ENCODE results near the gene SPINDOC. TPM values are rescaled to one million over a fixed set of nuclear protein-coding genes. Genes with fewer than 3 reads are reported as not detected.
A peak's percentile ranks its signal among the peaks of the same experiment; 100 is the strongest.

The SPINDOC gene
- total RNA-seq, 2 experiments from 2014 or later, result 4.0 to 4.8 TPM

- peaks cover 47% of the 10 kb centered on the region for H3K4me1 ChIP-seq (ENCODE audit: insufficient read depth, low read length)
- H3K9me3 Mint-ChIP-seq, result no peaks in the 10 kb centered on the region
- H3K36me3 Mint-ChIP-seq (ENCODE audit: low read depth), result peaks cover 26% of the 10 kb centered on the region
- H3K4me1 Mint-ChIP-seq (ENCODE audit: low read depth), result peaks cover 42% of the 10 kb centered on the region
- no peaks in the 10 kb centered on the region for H3K27me3 Mint-ChIP-seq
- ChIA-PET POLR2A (interaction anchor here (0.9 to 3.1 kb wide), 7 partner anchors 45 to 941 kb away, joined by 3 to 36 read pairs (median 4); partner anchors contain the start of genes NAA40 and SF1), CTCF (interaction anchor here (1.0 to 5.5 kb wide), 15 partner anchors 9 to 164 kb away, joined by 3 to 43 read pairs (median 5); partner anchors contain the start of genes COX8A and RCOR2)
- intact Hi-C loops (cut with DNase I, micrococcal nuclease), result loop anchor here (1.0 to 10.0 kb wide), 8 partner anchors 69 to 465 kb away; partner anchors contain the start of genes CATSPERZ (in 1 of the 2), COX8A (in 1 of the 2), OTUB1 (in 1 of the 2) and ZFTA (in 1 of the 2)
- H3K27ac Mint-ChIP-seq, result peak overlapping the region; percentile 84
- no peaks in the 10 kb centered on the region for H3K27me3 ChIP-seq (ENCODE audit: control insufficient read depth in 1 of 2, insufficient read depth in 2 of 2, low read length in 2 of 2)
- peak; percentile 81 for TF ChIP-seq CTCF (IDR thresholded peaks at IDR 0.05)
- no peak overlapping the region for H3K27ac ChIP-seq (ENCODE audit: low read depth in 1 of 2, low read length in 2 of 2)
- no peaks in the 10 kb centered on the region for H3K9me3 ChIP-seq (ENCODE audit: control insufficient read depth in 1 of 2, insufficient read depth in 1 of 2, low read length in 2 of 2)
- H3K4me3 Mint-ChIP-seq, result peak overlapping the region; percentile 73
- ATAC-seq (ENCODE audit: poor library complexity) (no peak), DNase-seq (peak; percentile 62 to 88 (median 70))
- H3K4me3 ChIP-seq (ENCODE audit: low read length), result no peak overlapping the region
- peaks cover 7% of the 10 kb centered on the region for H3K36me3 ChIP-seq (ENCODE audit: insufficient read depth, low read length)
These were observed 23.9 kb downstream of the SPINDOC start for GRCh38 chr11:63837027-63837688.

- Histone ChIP-seq H3K4me3 (ENCODE audit: low read length) (peak overlapping the region; percentile 28), H3K36me3 (ENCODE audit: insufficient read depth, low read length) (peaks cover 12% of the 10 kb centered on the region), H3K27me3 (ENCODE audit: control insufficient read depth in 1 of 2, insufficient read depth in 2 of 2, low read length in 2 of 2) (no peaks in the 10 kb centered on the region), H3K27ac (ENCODE audit: low read depth in 1 of 2, low read length in 2 of 2) (peak overlapping the region; percentile 42 to 73), H3K4me1 (ENCODE audit: insufficient read depth, low read length) (peaks cover 49% of the 10 kb centered on the region), H3K9me3 (ENCODE audit: control insufficient read depth in 1 of 2, insufficient read depth in 1 of 2, low read length in 2 of 2) (no peaks in the 10 kb centered on the region)
- DNase-seq (peak in 2 of 14 experiments; percentile 49 to 54), ATAC-seq (ENCODE audit: poor library complexity) (no peak)
- Mint-ChIP-seq H3K9me3 (no peaks in the 10 kb centered on the region), H3K27ac (peak overlapping the region; percentile 84), H3K4me3 (peak overlapping the region; percentile 94), H3K4me1 (ENCODE audit: low read depth) (peaks cover 47% of the 10 kb centered on the region), H3K36me3 (ENCODE audit: low read depth) (peaks cover 28% of the 10 kb centered on the region), H3K27me3 (no peaks in the 10 kb centered on the region)
- no peak for TF ChIP-seq CTCF (IDR thresholded peaks at IDR 0.05)
- POLR2A ChIA-PET, result interaction anchor here (1.0 to 3.1 kb wide), 13 partner anchors 31 to 941 kb away, joined by 3 to 36 read pairs (median 5); partner anchors contain the start of genes FKBP2, NAA40 and SF1
- intact Hi-C loops (cut with DNase I, micrococcal nuclease), result loop anchor here (1.0 to 10.0 kb wide), 9 partner anchors 69 to 465 kb away; partner anchors contain the start of genes CATSPERZ (in 1 of the 2), COX8A (in 1 of the 2), NAA40 (in 1 of the 2) and OTUB1 (in 1 of the 2)
- CTCF ChIA-PET, result interaction anchor here (1.1 to 5.5 kb wide), 11 partner anchors 8 to 163 kb away, joined by 3 to 43 read pairs (median 7); partner anchors contain the start of gene COX8A
These were observed 24.5 kb downstream of the SPINDOC start for GRCh38 chr11:63837739-63838138.

DNA sequence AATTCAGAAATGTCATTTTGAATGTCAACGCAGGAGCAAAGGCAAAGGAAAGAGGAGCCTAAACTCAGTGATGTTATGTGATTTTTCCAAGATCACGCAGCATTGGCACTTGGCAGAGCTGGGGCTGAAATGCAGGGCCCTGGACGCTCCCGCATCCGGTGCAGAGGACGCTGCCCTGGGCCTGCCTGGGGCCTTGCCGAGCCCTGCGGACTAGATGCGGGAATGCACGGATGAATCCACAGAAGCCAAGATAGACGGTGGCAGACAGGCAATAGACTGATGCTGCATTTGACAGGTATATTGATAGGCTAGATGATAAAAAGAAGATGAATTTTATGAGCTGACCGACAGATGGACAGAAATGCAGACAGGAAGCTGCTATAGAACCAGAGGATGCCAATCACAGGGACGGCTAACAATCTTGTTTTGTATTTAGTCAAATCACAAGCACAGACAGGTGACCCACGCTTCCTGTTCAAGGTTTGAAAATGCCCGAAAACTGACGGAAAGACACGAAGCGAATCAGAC lies 25.0 kb downstream of the SPINDOC start:
- Mint-ChIP-seq H3K9me3 (no peaks in the 10 kb centered on the region), H3K36me3 (ENCODE audit: low read depth) (peaks cover 33% of the 10 kb centered on the region)
- TF ChIP-seq CTCF (IDR thresholded peaks at IDR 0.05), result no peak

More for the DNA sequence above, 25.0 kb downstream of the SPINDOC start:
- H3K27ac ChIP-seq (ENCODE audit: low read depth in 1 of 2, low read length in 2 of 2), result peak overlapping the region; percentile 42 to 73
- peak overlapping the region; percentile 28 for H3K4me3 ChIP-seq (ENCODE audit: low read length)
- Mint-ChIP-seq H3K4me1 (ENCODE audit: low read depth) (peaks cover 52% of the 10 kb centered on the region), H3K27me3 (no peaks in the 10 kb centered on the region), H3K4me3 (peak overlapping the region; percentile 94), H3K27ac (peak overlapping the region; percentile 84)
- H3K27me3 ChIP-seq (ENCODE audit: control insufficient read depth in 1 of 2, insufficient read depth in 2 of 2, low read length in 2 of 2), result no peaks in the 10 kb centered on the region
- peaks cover 53% of the 10 kb centered on the region for H3K4me1 ChIP-seq (ENCODE audit: insufficient read depth, low read length)
- DNase-seq (no peak), ATAC-seq (ENCODE audit: poor library complexity) (no peak)
- ChIA-PET POLR2A (interaction anchor here (0.5 to 3.1 kb wide), 39 partner anchors 10 to 1247 kb away, joined by 3 to 36 read pairs (median 5); partner anchors contain the start of genes FKBP2, NAA40, OTUB1 and PRDX5), CTCF (interaction anchor here (1.1 to 5.5 kb wide), 11 partner anchors 8 to 163 kb away, joined by 3 to 43 read pairs (median 7); partner anchors contain the start of gene COX8A)
- peaks cover 17% of the 10 kb centered on the region for H3K36me3 ChIP-seq (ENCODE audit: insufficient read depth, low read length)
- H3K9me3 ChIP-seq (ENCODE audit: control insufficient read depth in 1 of 2, insufficient read depth in 1 of 2, low read length in 2 of 2), result no peaks in the 10 kb centered on the region
- intact Hi-C loops (cut with DNase I, micrococcal nuclease), result loop anchor here (2.0 to 10.0 kb wide), 4 partner anchors 101 to 464 kb away; partner anchors contain the start of genes CATSPERZ (in 1 of the 2), COX8A (in 1 of the 2), NAA40 (in 1 of the 2) and OTUB1 (in 1 of the 2)
